OCI-LY1 (cell line): Measurements from ENCODE around the gene TMEM106C.

ENCODE experiments used
- H2AFZ ChIP-seq: fragments of 200-600 bp; sonication (generic), shearing (Covaris generic); 2 replicates; pipeline ENCODE4 v1.6.0; 2014; ENCODE audit warnings: antibody characterized with exemption, mild to moderate bottlenecking, low read length
- H3F3A ChIP-seq: fragments of 200-600 bp; sonication (generic), shearing (Covaris generic); 2 replicates; pipeline ENCODE4 v1.6.0; 2014; ENCODE audit warnings: mild to moderate bottlenecking, antibody characterized with exemption, low read length, moderate library complexity; ENCODE audit not compliant: insufficient read depth
- H3K27ac ChIP-seq: fragments of 200-600 bp; sonication (generic); 2 replicates; pipeline ENCODE4 v1.5.1; 2014; ENCODE audit warnings: low read length, mixed run types, mild to moderate bottlenecking, low read depth; ENCODE audit not compliant: poor library complexity, severe bottlenecking
- H3K27me3 ChIP-seq: fragments of 200-600 bp; sonication (generic); 2 replicates; pipeline ENCODE4 v1.6.0; 2014; ENCODE audit warnings: antibody characterized with exemption, mild to moderate bottlenecking, low read length, moderate library complexity; ENCODE audit not compliant: insufficient read depth
- H3K36me3 ChIP-seq: fragments of 200-600 bp; sonication (generic); 2 replicates; pipeline ENCODE4 v1.6.1; 2014; ENCODE audit warnings: mild to moderate bottlenecking, antibody characterized with exemption, low read length, moderate library complexity, mixed read lengths; ENCODE audit not compliant: insufficient read depth
- H3K4me1 ChIP-seq: fragments of 200-600 bp; sonication (generic); 2 replicates; pipeline ENCODE4 v1.5.1; 2014; ENCODE audit warnings: mild to moderate bottlenecking, low read length, moderate library complexity; ENCODE audit not compliant: insufficient read depth, severe bottlenecking
- H3K4me2 ChIP-seq: fragments of 200-600 bp; sonication (generic), shearing (Covaris generic); 2 replicates; pipeline ENCODE4 v1.6.1; 2014; ENCODE audit warnings: low read length
- H3K4me3 ChIP-seq: fragments of 200-600 bp; sonication (generic); 2 replicates; pipeline ENCODE4 v1.5.1; 2014; ENCODE audit warnings: low read length, low read depth, mild to moderate bottlenecking, mixed read lengths; ENCODE audit not compliant: poor library complexity, severe bottlenecking
- H3K79me2 ChIP-seq: fragments of 200-600 bp; shearing (Covaris generic); 2 replicates; pipeline ENCODE4 v1.6.1; 2016; ENCODE audit warnings: mixed run types, low read length, mixed read lengths; ENCODE audit not compliant: insufficient read depth
- H3K9ac ChIP-seq: fragments of 200-600 bp; sonication (generic), shearing (Covaris generic); 2 replicates; pipeline ENCODE4 v1.6.1; 2014; ENCODE audit warnings: mild to moderate bottlenecking, low read length, mixed read lengths
- H3K9me2 ChIP-seq: fragments of 200-600 bp; sonication (generic), shearing (Covaris generic); 2 replicates; pipeline ENCODE4 v1.6.1; 2014; ENCODE audit warnings: low read depth, mild to moderate bottlenecking, low read length, mixed read lengths
- H3K9me3 ChIP-seq: fragments of 200-600 bp; shearing (Covaris generic); 2 replicates; pipeline ENCODE4 v1.6.1; 2014; ENCODE audit warnings: low read length, mixed read lengths
- H4K20me1 ChIP-seq: fragments of 200-600 bp; sonication (generic), shearing (Covaris generic); 2 replicates; pipeline ENCODE4 v1.6.0; 2016; ENCODE audit warnings: mild to moderate bottlenecking, low read length; ENCODE audit not compliant: insufficient read depth
- CTCF ChIP-seq: fragments of 200-600 bp; sonication (generic), shearing (Covaris generic); IDR thresholded peaks from 2 replicates; pipeline ENCODE4 v1.5.1; 2017; ENCODE audit warnings: mild to moderate bottlenecking, antibody characterized with exemption, low read length, moderate library complexity, mixed read lengths
- EZH2 ChIP-seq: fragments of 200-600 bp; sonication (generic), shearing (Covaris generic); IDR thresholded peaks from 2 replicates; pipeline ENCODE4 v1.8.0; 2017; ENCODE audit warnings: borderline replicate concordance, mixed run types, mild to moderate bottlenecking, antibody characterized with exemption, low read length, moderate library complexity, mixed read lengths

The TMEM106C gene

DNA sequence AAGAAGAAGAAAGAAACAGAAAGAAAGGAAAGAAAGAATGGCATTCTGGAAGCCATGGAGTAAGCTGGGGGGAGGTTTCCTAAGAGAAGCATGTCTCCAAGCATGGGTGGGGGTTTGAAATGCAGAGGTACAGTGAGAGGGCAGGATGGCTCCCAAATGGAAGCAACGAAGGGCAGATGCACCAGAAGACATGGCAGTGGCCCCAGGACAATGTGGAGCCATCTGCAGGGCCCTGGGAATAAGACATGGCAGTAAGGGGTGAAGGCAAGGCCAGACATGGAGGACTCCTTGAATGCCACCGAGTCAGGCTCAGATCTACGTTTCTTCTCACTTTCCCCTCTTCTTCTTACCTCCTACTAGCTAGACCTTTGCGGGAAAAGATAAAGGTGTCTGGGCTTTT, 45.6 kb downstream of the TMEM106C start:
- H3K4me2 ChIP-seq: no peak overlapping the region
- no peaks in the 10 kb centered on the region for H4K20me1 ChIP-seq
- H3F3A ChIP-seq: no peaks in the 10 kb centered on the region
- TF ChIP-seq CTCF (no peak), EZH2 (no peak)
- H2AFZ ChIP-seq: no peak overlapping the region
- no peaks in the 10 kb centered on the region for H3K36me3 ChIP-seq
- no peaks in the 10 kb centered on the region for H3K79me2 ChIP-seq
- H3K27me3 ChIP-seq: 0 out of 2 replicates have a peak, but pooled peaks cover 5% of the 10 kb centered on the region
- no peak overlapping the region for H3K27ac ChIP-seq
- H3K9me2 ChIP-seq: no peaks in the 10 kb centered on the region
- no peak overlapping the region for H3K4me3 ChIP-seq
- H3K9me3 ChIP-seq: no peaks in the 10 kb centered on the region
- no peak overlapping the region for H3K9ac ChIP-seq
- no peaks in the 10 kb centered on the region for H3K4me1 ChIP-seq

GRCh38 chr12:48009471-48009870, 46.1 kb downstream of the TMEM106C start:
- H3K4me2 ChIP-seq: no peak overlapping the region
- H3K4me3 ChIP-seq: no peak overlapping the region
- no peak overlapping the region for H3K27ac ChIP-seq
- H3K36me3 ChIP-seq: no peaks in the 10 kb centered on the region
- 0 out of 2 replicates have a peak, but pooled peaks cover 7% of the 10 kb centered on the region for H3K27me3 ChIP-seq
- H3K9me3 ChIP-seq: no peaks in the 10 kb centered on the region
- no peak overlapping the region for H3K9ac ChIP-seq
- H4K20me1 ChIP-seq: no peaks in the 10 kb centered on the region
- H3K4me1 ChIP-seq: no peaks in the 10 kb centered on the region
- H3K79me2 ChIP-seq: no peaks in the 10 kb centered on the region
- TF ChIP-seq EZH2 (no peak), CTCF (no peak)
- H3F3A ChIP-seq: no peaks in the 10 kb centered on the region
- no peaks in the 10 kb centered on the region for H3K9me2 ChIP-seq
- no peak overlapping the region for H2AFZ ChIP-seq

- no peaks in the 10 kb centered on the region for H3K79me2 ChIP-seq
- no peak overlapping the region for H3K4me3 ChIP-seq
- H2AFZ ChIP-seq: no peak overlapping the region
- no peak overlapping the region for H3K27ac ChIP-seq
- H3K9me2 ChIP-seq: no peaks in the 10 kb centered on the region
- no peaks in the 10 kb centered on the region for H4K20me1 ChIP-seq
- no peak for TF ChIP-seq EZH2
- TF ChIP-seq CTCF: no peak
- H3K9ac ChIP-seq: no peak overlapping the region
- no peaks in the 10 kb centered on the region for H3F3A ChIP-seq
- no peaks in the 10 kb centered on the region for H3K9me3 ChIP-seq
- 0 out of 2 replicates have a peak, but pooled peaks cover 7% of the 10 kb centered on the region for H3K27me3 ChIP-seq
- H3K4me1 ChIP-seq: no peaks in the 10 kb centered on the region
- H3K4me2 ChIP-seq: no peak overlapping the region
- no peaks in the 10 kb centered on the region for H3K36me3 ChIP-seq
These were observed 47.1 kb downstream of the TMEM106C start for GRCh38 chr12:48010366-48010970.
